Fibroblast of lung (primary cell): ENCODE results near the gene FNDC3A.
"Not testable (repeated sequence)": the region's sequence is repeated elsewhere in the genome, so short reads cannot be mapped to it uniquely, and the experiment has no call there.

Source experiments
- CTCF ChIP-seq, 2 donors: IDR thresholded peaks in 1 of 2; conservative IDR thresholded peaks in 1 of 2; 1 replicate in 1 of 2; 2 replicates in 1 of 2; pipeline ENCODE4 v1.5.1; 2011 to 2012; ENCODE audit warnings: low read length in 2 of 2, control low read depth in 1 of 2, inconsistent platforms in 1 of 2, low read depth in 1 of 2, mild to moderate bottlenecking in 1 of 2
- EZH2 ChIP-seq: IDR thresholded peaks from 2 replicates; pipeline ENCODE4 v1.5.1; 2012; ENCODE audit warnings: low read length, control low read depth, mild to moderate bottlenecking; ENCODE audit errors: missing control alignments

- not testable (repeated sequence) for TF ChIP-seq CTCF (conservative IDR thresholded peaks at IDR 0.05 in 1 of 2, IDR thresholded peaks at IDR 0.05 in 1 of 2; ENCODE audit: low read depth in 1 of 2, low read length in 2 of 2); EZH2
These were observed 43.4 kb downstream of the FNDC3A start for GRCh38 chr13:49018986-49019635.
